Activated CD8-positive, alpha-beta T cell treated with anti-CD3 and anti-CD28 coated beads for 36 hours (primary cell): ENCODE results near the gene PNMA8C. TPM values are rescaled to one million over a fixed set of nuclear protein-coding genes. Genes with fewer than 3 reads are reported as not detected.
"Not testable (repeated sequence)": the region's sequence is repeated elsewhere in the genome, so short reads cannot be mapped to it uniquely, and the experiment has no call there.

Experiments
- ATAC-seq: fragments of 200-7000 bp; cut with Tn5 transposase; one replicate; pipeline ENCODE4 v1.10.0; 2021; ENCODE audit warnings: mild to moderate bottlenecking, moderate library complexity
- CTCF ChIA-PET: fragments of 350-600 bp; sonication (Branson Sonifier 250); formaldehyde crosslinking; loops from one replicate; lab custom pipeline; 2021; ENCODE audit warnings: antibody characterized with exemption; lab: Charles Lee
- POLR2A ChIA-PET: fragments of 350-600 bp; sonication (Branson Sonifier 250); formaldehyde crosslinking; loops from one replicate; lab custom pipeline; 2021; ENCODE audit warnings: antibody characterized with exemption; lab: Charles Lee
- DNase-seq: peaks from one replicate; pipeline ENCODE4 v3.0.0-alpha.2; 2020
- H3K27ac Mint-ChIP-seq: one replicate; pipeline ENCODE4 v1.8.0; 2021; ENCODE audit warnings: mild to moderate bottlenecking, mixed read lengths
- H3K27me3 Mint-ChIP-seq: one replicate; pipeline ENCODE4 v1.8.0; 2021; ENCODE audit warnings: mixed read lengths
- H3K36me3 Mint-ChIP-seq: one replicate; pipeline ENCODE4 v1.8.0; 2021; ENCODE audit warnings: low read depth, mixed read lengths
- H3K4me1 Mint-ChIP-seq: one replicate; pipeline ENCODE4 v1.8.0; 2021; ENCODE audit warnings: low read depth, mixed read lengths
- H3K4me3 Mint-ChIP-seq: one replicate; pipeline ENCODE4 v1.8.0; 2021; ENCODE audit warnings: mild to moderate bottlenecking, moderate library complexity, mixed read lengths
- H3K9me3 Mint-ChIP-seq: one replicate; pipeline ENCODE4 v1.8.0; 2021; ENCODE audit warnings: mixed read lengths
- intact Hi-C: fragments of 100-400 bp; cut with micrococcal nuclease; formaldehyde crosslinking; loops from one replicate; pipeline ENCODE4 v1.10.0; 2022
- total RNA-seq, 2 experiments: library from RNA; stranded (reverse); gene quantifications; one replicate each; pipeline ENCODE4 v1.2.3, GENCODE V29; 2021
- TF ChIP-seq, protein P1 (sequence below): fragments of 200-600 bp; IDR thresholded peaks from one replicate; pipeline ENCODE4 v1.8.0; 2022; ENCODE audit warnings: antibody characterized with exemption, mild to moderate bottlenecking

The PNMA8C gene
- total RNA-seq, 2 experiments from 2014 or later: not detected

GRCh38 chr19:46423188-46423587 is 5.5 kb downstream of the PNMA8C start:
- TF ChIP-seq, protein P1, sequence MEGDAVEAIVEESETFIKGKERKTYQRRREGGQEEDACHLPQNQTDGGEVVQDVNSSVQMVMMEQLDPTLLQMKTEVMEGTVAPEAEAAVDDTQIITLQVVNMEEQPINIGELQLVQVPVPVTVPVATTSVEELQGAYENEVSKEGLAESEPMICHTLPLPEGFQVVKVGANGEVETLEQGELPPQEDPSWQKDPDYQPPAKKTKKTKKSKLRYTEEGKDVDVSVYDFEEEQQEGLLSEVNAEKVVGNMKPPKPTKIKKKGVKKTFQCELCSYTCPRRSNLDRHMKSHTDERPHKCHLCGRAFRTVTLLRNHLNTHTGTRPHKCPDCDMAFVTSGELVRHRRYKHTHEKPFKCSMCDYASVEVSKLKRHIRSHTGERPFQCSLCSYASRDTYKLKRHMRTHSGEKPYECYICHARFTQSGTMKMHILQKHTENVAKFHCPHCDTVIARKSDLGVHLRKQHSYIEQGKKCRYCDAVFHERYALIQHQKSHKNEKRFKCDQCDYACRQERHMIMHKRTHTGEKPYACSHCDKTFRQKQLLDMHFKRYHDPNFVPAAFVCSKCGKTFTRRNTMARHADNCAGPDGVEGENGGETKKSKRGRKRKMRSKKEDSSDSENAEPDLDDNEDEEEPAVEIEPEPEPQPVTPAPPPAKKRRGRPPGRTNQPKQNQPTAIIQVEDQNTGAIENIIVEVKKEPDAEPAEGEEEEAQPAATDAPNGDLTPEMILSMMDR: no peak
- ATAC-seq (no peak), DNase-seq (no peak)
- Mint-ChIP-seq H3K36me3 (no peaks in the 10 kb centered on the region), H3K4me3 (no peak overlapping the region), H3K27ac (no peak overlapping the region), H3K27me3 (peaks cover 46% of the 10 kb centered on the region), H3K4me1 (peaks cover 22% of the 10 kb centered on the region), H3K9me3 (no peaks in the 10 kb centered on the region)
- CTCF ChIA-PET: no interaction called here
- intact Hi-C loops: no loop called here
- POLR2A ChIA-PET: interaction anchor here (0.6 kb wide), 1 partner anchor 415 kb away, joined by 3 read pairs; no protein-coding TSS in a partner anchor

- POLR2A ChIA-PET: no interaction called here
- Mint-ChIP-seq H3K36me3 (no peaks in the 10 kb centered on the region), H3K27ac (no peak overlapping the region), H3K9me3 (no peaks in the 10 kb centered on the region), H3K4me3 (no peak overlapping the region), H3K27me3 (peaks cover 37% of the 10 kb centered on the region), H3K4me1 (peaks cover 16% of the 10 kb centered on the region)
- ATAC-seq: no peak
- DNase-seq: no peak
- CTCF ChIA-PET: no interaction called here
- TF ChIP-seq, protein P1: no peak
- intact Hi-C loops: no loop called here
Measured at GRCh38 chr19:46422344-46422743, 6.4 kb downstream of the PNMA8C start.

GRCh38 chr19:46420056-46420455 is 8.7 kb downstream of the PNMA8C start:
- ATAC-seq: no peak
- TF ChIP-seq, protein P1: no peak
- H3K27ac Mint-ChIP-seq: no peak overlapping the region
- no peaks in the 10 kb centered on the region for H3K36me3 Mint-ChIP-seq
- no peak overlapping the region for H3K4me3 Mint-ChIP-seq
- H3K4me1 Mint-ChIP-seq: peaks cover 3% of the 10 kb centered on the region
- no peaks in the 10 kb centered on the region for H3K9me3 Mint-ChIP-seq
- intact Hi-C loops: no loop called here
- ChIA-PET CTCF (interaction anchor here (1.4 kb wide), 1 partner anchor 12 kb away, joined by 3 read pairs; no protein-coding TSS in a partner anchor), POLR2A (no interaction called here)
- no peak for DNase-seq
- H3K27me3 Mint-ChIP-seq: peaks cover 35% of the 10 kb centered on the region

DNA sequence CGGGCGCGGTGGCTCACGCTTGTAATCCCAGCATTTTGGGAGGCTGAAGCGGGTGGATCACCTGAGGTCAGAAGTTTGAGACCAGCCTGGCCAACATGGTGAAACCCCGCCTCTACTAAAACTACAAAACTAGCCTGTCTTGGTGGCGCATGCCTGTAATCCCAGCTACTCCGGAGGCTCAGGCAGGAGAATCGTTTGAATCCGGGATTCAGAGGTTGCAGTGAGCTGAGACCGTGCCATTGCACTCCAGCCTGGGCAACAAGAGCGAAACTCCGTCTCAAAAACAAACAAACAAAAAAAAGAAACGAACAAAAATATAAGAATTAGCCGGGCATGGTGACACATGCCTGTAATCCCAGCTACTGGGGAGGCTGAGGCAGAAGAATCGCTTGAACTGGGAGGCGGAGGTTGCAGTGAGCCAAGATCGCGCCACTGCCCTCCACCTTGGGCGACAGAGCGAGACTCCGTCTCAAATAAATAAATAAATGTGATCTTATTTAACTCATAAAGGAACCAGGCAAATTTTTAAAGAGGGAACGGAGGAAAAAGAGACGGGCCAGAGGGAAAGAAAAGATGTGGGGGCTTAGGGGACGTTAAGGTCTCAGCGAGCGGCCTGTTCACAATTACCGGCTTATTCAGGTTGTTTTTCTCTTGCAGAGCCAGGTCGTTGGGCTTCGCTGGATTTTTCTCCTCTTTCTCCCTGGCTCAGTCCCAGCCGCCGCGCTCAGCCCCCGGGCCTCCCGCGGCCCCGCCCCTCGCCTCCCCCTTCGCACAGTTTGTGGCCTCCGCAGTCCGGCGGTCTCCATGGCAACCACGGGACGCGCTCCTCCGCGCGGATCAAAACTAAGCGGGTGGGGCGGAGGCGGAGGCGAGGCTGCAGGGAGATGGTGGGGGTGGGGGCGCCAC is 12.7 kb downstream of the PNMA8C start:
- intact Hi-C loops, H3K9me3 Mint-ChIP-seq, H3K4me1 Mint-ChIP-seq, H3K4me3 Mint-ChIP-seq, H3K36me3 Mint-ChIP-seq, H3K27ac Mint-ChIP-seq, POLR2A ChIA-PET: not testable (repeated sequence)
- peak; percentile 34 for ATAC-seq
- DNase-seq: peak; percentile 59
- CTCF ChIA-PET: interaction anchor here (1.0 to 1.6 kb wide), 2 partner anchors 14 to 73 kb away, joined by 3 to 5 read pairs; no protein-coding TSS in a partner anchor
- H3K27me3 Mint-ChIP-seq: peaks cover 48% of the 10 kb centered on the region

DNA sequence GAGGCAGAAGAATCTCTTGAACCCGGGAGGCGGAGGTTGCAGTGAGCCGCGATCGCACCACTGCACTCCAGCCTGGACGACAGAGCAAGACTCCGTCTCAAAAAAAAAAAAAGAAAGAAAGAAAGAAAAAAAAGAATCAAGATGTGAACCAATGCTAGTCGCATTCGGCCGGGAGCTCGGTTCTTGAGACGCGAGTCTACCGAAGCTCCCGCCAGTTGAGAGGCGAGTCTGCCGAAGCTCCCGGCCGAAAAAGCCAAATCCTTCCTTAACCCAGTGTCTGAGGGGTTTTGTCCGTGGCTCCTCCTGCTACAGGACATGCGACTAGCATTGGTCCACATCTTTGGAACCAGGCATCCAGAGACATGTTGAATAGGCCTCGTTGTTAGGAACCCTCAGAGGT is 13.8 kb downstream of the PNMA8C start:
- CTCF ChIA-PET: interaction anchor here (1.0 to 1.6 kb wide), 2 partner anchors 13 to 74 kb away, joined by 3 to 5 read pairs; no protein-coding TSS in a partner anchor
- ATAC-seq, H3K36me3 Mint-ChIP-seq, H3K27ac Mint-ChIP-seq, intact Hi-C loops, DNase-seq, H3K9me3 Mint-ChIP-seq, H3K4me3 Mint-ChIP-seq, H3K4me1 Mint-ChIP-seq: not testable (repeated sequence)
- H3K27me3 Mint-ChIP-seq: peaks cover 53% of the 10 kb centered on the region
- POLR2A ChIA-PET: interaction anchor here (0.7 kb wide), 1 partner anchor 261 kb away, joined by 3 read pairs; no protein-coding TSS in a partner anchor
